KMS-11 (cell line): ENCODE data around the gene ST8SIA4.
A peak's percentile ranks its signal among the peaks of the same experiment; 100 is the strongest.

Source experiments
- H2AFZ ChIP-seq: fragments of 200-600 bp; sonication (generic); 2 replicates; pipeline ENCODE4 v1.6.1; 2016; ENCODE audit warnings: antibody characterized with exemption, mixed run types, low read depth
- H3K27ac ChIP-seq: fragments of 200-600 bp; sonication (generic); 2 replicates; pipeline ENCODE4 v1.6.1; 2016; ENCODE audit warnings: mild to moderate bottlenecking, mixed run types
- H3K27me3 ChIP-seq: fragments of 200-600 bp; sonication (generic); 2 replicates; pipeline ENCODE4 v1.6.1; 2017; ENCODE audit warnings: mild to moderate bottlenecking, low read depth, mixed run types, moderate library complexity; ENCODE audit not compliant: insufficient read depth
- H3K36me3 ChIP-seq: fragments of 200-600 bp; sonication (generic); 2 replicates; pipeline ENCODE4 v1.6.1; 2017; ENCODE audit warnings: mild to moderate bottlenecking, mixed run types; ENCODE audit not compliant: insufficient read depth
- H3K4me1 ChIP-seq: fragments of 200-600 bp; sonication (generic); 2 replicates; pipeline ENCODE4 v1.6.1; 2016; ENCODE audit warnings: mild to moderate bottlenecking, low read depth, mixed run types; ENCODE audit not compliant: poor library complexity, severe bottlenecking
- H3K4me2 ChIP-seq: fragments of 200-600 bp; sonication (generic); 2 replicates; pipeline ENCODE4 v1.7.0; 2016; ENCODE audit warnings: mild to moderate bottlenecking, mixed run types
- H3K4me3 ChIP-seq: fragments of 200-600 bp; sonication (generic); IDR thresholded peaks from 2 replicates; pipeline ENCODE4 v1.6.1; 2017; ENCODE audit warnings: low read depth, low read length, mixed read lengths; ENCODE audit not compliant: insufficient read depth
- H3K79me2 ChIP-seq: fragments of 200-600 bp; sonication (generic); 2 replicates; pipeline ENCODE4 v1.6.1; 2016; ENCODE audit warnings: low read depth, mixed run types; ENCODE audit not compliant: insufficient read depth
- H3K9ac ChIP-seq: fragments of 200-600 bp; sonication (generic); 2 replicates; pipeline ENCODE4 v1.6.1; 2016; ENCODE audit warnings: mild to moderate bottlenecking, mixed run types
- H4K20me1 ChIP-seq: fragments of 200-600 bp; sonication (generic); 2 replicates; pipeline ENCODE4 v1.6.1; 2016; ENCODE audit warnings: mild to moderate bottlenecking, mixed run types; ENCODE audit not compliant: insufficient read depth
- TF ChIP-seq, protein P1 (sequence below): fragments of 200-600 bp; sonication (generic); conservative IDR thresholded peaks from 2 replicates; pipeline ENCODE4 v1.6.1; 2017; ENCODE audit warnings: low read depth, mild to moderate bottlenecking, antibody characterized with exemption, low read length, moderate library complexity, mixed read lengths

The ST8SIA4 gene

DNA sequence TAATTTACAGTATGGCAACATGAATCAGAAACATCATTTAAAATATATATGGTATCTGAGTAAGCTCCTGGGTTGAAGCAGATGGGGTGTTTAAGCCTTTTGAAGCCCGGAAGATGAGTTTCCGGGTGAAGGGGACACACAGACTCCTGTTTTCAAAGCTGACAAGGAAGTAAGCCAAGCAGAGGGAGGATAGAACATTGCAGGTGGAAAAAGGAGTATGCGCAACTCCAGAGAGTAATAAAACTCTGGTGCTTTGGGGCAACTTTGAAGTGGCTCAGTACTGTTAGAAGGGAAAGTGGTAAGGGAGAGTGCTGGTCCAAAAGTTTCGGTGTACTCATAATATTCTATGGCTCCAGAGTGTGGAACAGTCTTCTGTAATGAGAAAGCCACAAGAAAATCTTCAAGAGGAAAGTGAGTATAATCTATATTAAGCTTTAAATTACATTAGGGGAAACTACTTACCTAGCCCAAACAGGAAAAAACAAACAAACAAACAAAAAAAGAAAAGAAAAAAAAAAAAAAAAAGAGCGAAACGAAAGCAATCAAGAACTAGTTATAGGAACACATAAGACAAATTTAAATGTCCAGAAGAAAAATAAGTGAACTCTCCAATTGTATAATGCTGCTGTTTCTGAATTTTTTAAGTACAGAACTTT, 2.3 kb upstream of the ST8SIA4 start:
- Histone ChIP-seq H3K27ac (peak overlapping the region; percentile 70), H3K36me3 (no peaks in the 10 kb centered on the region), H3K27me3 (no peaks in the 10 kb centered on the region), H3K9ac (peak overlapping the region; percentile 46), H3K4me3 (no peak overlapping the region), H2AFZ (peak overlapping the region; percentile 71), H4K20me1 (no peaks in the 10 kb centered on the region), H3K4me2 (peak overlapping the region; percentile 88), H3K4me1 (peaks cover 27% of the 10 kb centered on the region), H3K79me2 (peaks cover 22% of the 10 kb centered on the region)
- TF ChIP-seq, protein P1, sequence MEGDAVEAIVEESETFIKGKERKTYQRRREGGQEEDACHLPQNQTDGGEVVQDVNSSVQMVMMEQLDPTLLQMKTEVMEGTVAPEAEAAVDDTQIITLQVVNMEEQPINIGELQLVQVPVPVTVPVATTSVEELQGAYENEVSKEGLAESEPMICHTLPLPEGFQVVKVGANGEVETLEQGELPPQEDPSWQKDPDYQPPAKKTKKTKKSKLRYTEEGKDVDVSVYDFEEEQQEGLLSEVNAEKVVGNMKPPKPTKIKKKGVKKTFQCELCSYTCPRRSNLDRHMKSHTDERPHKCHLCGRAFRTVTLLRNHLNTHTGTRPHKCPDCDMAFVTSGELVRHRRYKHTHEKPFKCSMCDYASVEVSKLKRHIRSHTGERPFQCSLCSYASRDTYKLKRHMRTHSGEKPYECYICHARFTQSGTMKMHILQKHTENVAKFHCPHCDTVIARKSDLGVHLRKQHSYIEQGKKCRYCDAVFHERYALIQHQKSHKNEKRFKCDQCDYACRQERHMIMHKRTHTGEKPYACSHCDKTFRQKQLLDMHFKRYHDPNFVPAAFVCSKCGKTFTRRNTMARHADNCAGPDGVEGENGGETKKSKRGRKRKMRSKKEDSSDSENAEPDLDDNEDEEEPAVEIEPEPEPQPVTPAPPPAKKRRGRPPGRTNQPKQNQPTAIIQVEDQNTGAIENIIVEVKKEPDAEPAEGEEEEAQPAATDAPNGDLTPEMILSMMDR, result no peak

DNA sequence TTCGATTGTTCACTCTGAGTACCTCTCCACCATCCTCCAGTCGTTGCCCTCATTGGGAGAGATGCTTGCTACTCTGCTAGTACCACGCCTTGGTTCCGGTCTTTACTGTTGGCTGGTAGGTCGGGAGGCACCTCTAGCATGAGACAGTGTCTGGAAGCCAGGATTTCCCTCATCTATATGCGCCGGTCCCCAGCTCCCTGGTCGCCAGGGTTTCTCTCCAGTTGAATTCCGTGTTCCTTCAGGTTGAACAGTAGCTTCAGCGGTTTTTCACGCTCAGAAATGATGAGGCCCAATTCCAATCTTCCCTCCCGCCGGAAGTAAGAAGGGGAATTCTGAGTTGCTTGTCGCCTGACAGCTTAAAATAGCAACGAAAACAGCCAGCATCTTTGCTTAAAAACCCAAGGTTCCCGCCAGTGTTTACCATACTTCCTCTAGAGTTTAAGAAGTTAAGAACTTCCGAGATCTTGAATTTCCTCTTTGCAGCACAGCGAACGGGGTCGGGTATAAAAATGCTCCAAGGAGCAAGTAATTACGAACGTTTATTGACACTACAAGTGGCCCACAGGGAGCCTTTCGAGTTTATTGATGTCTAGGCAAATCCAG, 1.3 kb upstream of the ST8SIA4 start:
- peaks cover 29% of the 10 kb centered on the region for H3K79me2 ChIP-seq
- H3K4me1 ChIP-seq, result peaks cover 33% of the 10 kb centered on the region
- no peaks in the 10 kb centered on the region for H4K20me1 ChIP-seq
- H3K4me2 ChIP-seq, result peak overlapping the region; percentile 88
- H3K27me3 ChIP-seq, result no peaks in the 10 kb centered on the region
- peak overlapping the region; percentile 70 for H3K27ac ChIP-seq
- H3K4me3 ChIP-seq, result no peak overlapping the region
- no peaks in the 10 kb centered on the region for H3K36me3 ChIP-seq
- peak overlapping the region; percentile 71 for H2AFZ ChIP-seq
- TF ChIP-seq, protein P1, result no peak
- peak overlapping the region; percentile 46 for H3K9ac ChIP-seq

DNA sequence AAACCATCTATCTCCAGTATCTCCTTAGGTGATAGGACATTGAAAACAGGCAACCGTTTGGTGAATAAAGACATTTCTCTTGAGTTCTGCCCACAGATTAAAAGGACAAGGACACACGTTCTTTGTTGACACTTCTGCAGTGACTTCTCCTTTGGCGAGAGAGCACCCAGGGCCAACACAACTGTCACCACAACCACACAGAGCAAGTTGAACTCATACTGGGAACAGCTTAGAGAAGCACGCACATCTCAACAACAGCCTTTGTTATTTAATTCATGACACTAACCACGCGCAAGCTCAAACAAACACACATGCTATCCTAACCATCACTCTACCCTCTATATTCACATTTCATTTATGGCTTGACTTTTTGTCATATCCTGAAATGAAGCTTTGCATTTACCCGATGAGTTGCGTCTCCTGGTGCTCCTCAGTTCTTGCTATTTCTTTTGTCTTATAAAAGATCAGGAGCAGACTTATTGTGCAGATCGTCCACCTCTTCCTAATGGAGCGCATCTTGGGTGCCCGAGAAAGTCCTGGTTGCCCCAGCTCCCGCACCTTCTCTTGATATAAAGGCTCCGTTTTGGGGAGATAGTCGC, 543 bp downstream of the ST8SIA4 start:
- H4K20me1 ChIP-seq, result no peaks in the 10 kb centered on the region
- H3K79me2 ChIP-seq, result peaks cover 47% of the 10 kb centered on the region
- H2AFZ ChIP-seq, result peak overlapping the region; percentile 71; the same call in 1 of the 2 replicates
- peak overlapping the region; percentile 65; the same call in 1 of the 2 replicates for H3K9ac ChIP-seq
- H3K4me2 ChIP-seq, result peak overlapping the region; percentile 88
- no peaks in the 10 kb centered on the region; the same call in 1 of the 2 replicates for H3K36me3 ChIP-seq
- no peak overlapping the region for H3K4me3 ChIP-seq
- peak overlapping the region; percentile 70 for H3K27ac ChIP-seq
- H3K27me3 ChIP-seq, result no peaks in the 10 kb centered on the region
- H3K4me1 ChIP-seq, result peaks cover 52% of the 10 kb centered on the region
- TF ChIP-seq, protein P1, result no peak

DNA sequence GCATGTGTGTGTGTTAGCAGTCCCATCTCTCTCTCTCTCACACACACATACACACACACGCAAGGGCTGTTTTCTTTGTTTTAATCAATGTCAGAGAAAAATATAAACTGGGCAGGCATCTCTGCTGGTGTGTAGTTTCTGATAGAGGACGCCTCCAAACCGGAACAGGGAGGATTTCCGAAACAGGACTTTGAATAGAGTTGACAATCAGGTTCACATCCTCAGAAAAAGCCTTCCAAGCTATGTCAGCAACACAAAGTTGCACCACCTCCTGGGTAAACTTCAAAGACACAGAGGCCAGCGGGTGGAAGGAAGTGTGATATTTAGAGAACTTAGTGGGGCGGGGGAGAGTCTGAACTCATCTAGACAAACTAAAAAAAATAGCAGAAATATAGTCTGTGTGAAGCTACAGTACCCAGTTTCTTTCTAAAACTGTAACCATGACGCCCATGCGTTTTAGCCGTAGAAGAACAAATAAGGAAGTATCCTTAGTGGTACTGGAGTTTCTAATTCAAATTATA, 1.2 kb downstream of the ST8SIA4 start:
- Histone ChIP-seq H3K9ac (peak overlapping the region; percentile 65), H3K4me3 (no peak overlapping the region), H2AFZ (peak overlapping the region; percentile 71), H3K4me1 (peaks cover 52% of the 10 kb centered on the region), H4K20me1 (no peaks in the 10 kb centered on the region), H3K4me2 (peak overlapping the region; percentile 88), H3K79me2 (peaks cover 53% of the 10 kb centered on the region), H3K27me3 (no peaks in the 10 kb centered on the region), H3K36me3 (no peaks in the 10 kb centered on the region; the same call in 1 of the 2 replicates), H3K27ac (peak overlapping the region; percentile 70)
- TF ChIP-seq, protein P1, result no peak
